Stimulated activated naive CD8-positive, alpha-beta T cell treated with anti-CD3 and anti-CD28 coated beads, Interleukin-15, amount 100 ng/mL, for 72 hours (primary cell): ENCODE measurements around the gene UGT1A10.

Experiments used
- ATAC-seq: fragments of 150-1000 bp; cut with Tn5 transposase; 2 replicates; pipeline ENCODE4 v1.10.0; 2021; ENCODE audit warnings: mild to moderate bottlenecking, moderate library complexity
- DNase-seq, 2 donors: peaks; one replicate each; pipeline ENCODE4 v3.0.0; 2021 to 2022
- H3K27ac Mint-ChIP-seq, 2 donors: one replicate each; pipeline ENCODE4 v1.8.0; 2022; ENCODE audit warnings: mild to moderate bottlenecking in 2 of 2, mixed read lengths in 2 of 2, moderate library complexity in 2 of 2
- H3K27me3 Mint-ChIP-seq: one replicate; pipeline ENCODE4 v1.8.0; 2022; ENCODE audit warnings: mixed read lengths
- H3K4me1 Mint-ChIP-seq: one replicate; pipeline ENCODE4 v1.8.0; 2022; ENCODE audit warnings: mild to moderate bottlenecking, mixed read lengths
- H3K4me3 Mint-ChIP-seq, 2 donors: one replicate each; pipeline ENCODE4 v1.8.0; 2022; ENCODE audit warnings: mild to moderate bottlenecking in 2 of 2, mixed read lengths in 2 of 2, moderate library complexity in 1 of 2
- H3K9me3 Mint-ChIP-seq, 2 donors: one replicate each; pipeline ENCODE4 v1.8.0; 2022; ENCODE audit warnings: mixed read lengths in 2 of 2

The UGT1A10 gene

DNA sequence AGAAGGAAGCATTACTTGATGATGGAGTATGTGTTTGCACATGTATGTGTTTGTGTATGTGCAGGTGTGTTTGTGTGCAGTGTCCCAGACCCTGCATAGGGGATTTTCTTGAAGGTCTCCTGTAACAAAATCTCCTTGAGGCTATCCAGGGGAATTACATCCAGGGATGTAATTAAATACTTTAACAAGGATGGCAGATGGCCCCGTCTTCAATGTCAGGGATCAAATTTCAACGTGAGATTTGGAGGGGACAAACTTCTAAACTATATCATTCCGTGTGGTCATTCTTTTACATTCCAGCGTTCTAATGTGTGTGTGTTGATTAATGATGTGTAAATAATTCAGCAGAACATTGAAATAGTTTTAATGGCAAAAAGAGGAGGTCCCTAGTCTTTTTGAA lies 38.7 kb downstream of the UGT1A10 start:
- DNase-seq (no peak), ATAC-seq (no peak)
- peaks cover 37% of the 10 kb centered on the region for H3K27me3 Mint-ChIP-seq
- no peak overlapping the region for H3K4me3 Mint-ChIP-seq
- H3K27ac Mint-ChIP-seq, result no peak overlapping the region
- H3K4me1 Mint-ChIP-seq, result no peaks in the 10 kb centered on the region
- no peaks in the 10 kb centered on the region for H3K9me3 Mint-ChIP-seq

DNA sequence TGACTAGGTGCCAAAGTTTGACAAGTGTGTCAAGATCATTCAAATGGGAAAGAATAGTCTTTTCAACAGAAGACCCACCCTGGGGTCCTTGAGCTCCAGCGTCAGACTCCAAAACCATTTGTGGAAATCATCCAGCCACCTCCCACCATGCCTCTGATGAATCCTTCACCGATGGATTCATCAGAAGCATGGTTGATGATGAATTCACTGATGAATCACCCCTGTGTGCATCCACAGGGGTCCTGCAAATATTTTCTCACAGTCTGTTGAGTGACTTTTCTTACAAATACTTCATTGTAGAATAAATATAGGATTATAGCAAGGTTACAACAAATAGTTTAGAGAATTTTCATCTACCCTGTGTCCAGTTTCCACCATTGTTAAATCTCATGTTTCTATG lies 39.8 kb downstream of the UGT1A10 start:
- peaks cover 27% of the 10 kb centered on the region for H3K27me3 Mint-ChIP-seq
- no peak overlapping the region for H3K27ac Mint-ChIP-seq
- DNase-seq, result no peak
- no peak overlapping the region for H3K4me3 Mint-ChIP-seq
- no peak for ATAC-seq
- H3K4me1 Mint-ChIP-seq, result no peaks in the 10 kb centered on the region
- H3K9me3 Mint-ChIP-seq, result no peaks in the 10 kb centered on the region

DNA sequence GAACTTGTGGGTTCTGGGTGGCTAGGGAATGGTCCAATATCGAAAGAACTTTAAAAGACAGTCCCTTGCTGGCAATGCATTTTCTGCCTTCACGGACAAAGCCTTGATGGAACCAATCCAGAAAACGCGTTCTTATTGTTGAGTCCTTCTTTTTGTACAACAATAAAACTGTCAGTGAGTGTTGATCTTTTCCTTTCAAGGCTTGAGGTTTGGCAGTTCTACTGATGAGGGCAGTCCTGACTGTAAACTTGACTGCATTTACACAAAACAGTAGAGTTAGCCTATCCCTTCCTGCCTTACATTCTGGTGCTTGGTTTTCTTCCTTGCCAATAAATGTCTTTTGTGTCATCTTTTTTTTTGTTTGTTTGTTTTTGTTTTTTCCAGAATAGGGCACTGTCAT lies 42.9 kb downstream of the UGT1A10 start:
- H3K9me3 Mint-ChIP-seq, result no peaks in the 10 kb centered on the region

DNA sequence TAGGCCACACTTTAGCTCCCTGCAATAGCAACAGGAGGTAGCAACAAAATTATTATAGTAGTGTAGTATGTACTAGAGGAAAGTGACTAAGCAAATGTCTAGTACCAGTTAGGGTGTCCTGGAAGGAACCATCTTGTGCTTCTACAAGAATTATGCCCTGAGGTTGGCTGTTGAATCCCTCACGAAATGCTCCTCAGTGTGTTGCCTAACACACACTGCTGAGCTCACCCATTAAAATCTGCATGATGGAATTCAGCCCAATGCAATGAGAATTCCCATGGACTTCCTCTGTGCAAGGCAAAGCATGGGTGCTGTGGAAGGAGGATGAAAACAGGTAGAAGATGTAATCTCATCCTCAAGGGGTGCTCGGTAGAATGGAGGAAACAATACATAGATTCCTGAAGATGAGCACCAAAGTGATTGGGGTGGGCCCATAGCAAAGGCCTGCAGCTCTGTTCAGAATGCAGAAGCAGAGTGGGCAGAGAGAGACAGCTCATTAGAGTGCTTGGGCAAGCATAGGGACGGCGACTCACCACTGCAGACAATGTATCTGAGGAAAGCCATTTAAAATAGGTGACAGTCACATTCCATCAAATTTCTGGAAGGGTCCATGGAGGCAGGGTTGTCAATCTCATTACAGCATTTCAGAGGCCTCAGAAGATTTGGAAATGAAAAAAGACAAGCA lies 44.3 kb downstream of the UGT1A10 start:
- no peaks in the 10 kb centered on the region for H3K4me1 Mint-ChIP-seq
- no peak overlapping the region for H3K27ac Mint-ChIP-seq
- H3K27me3 Mint-ChIP-seq, result peaks cover 14% of the 10 kb centered on the region
- no peak overlapping the region for H3K4me3 Mint-ChIP-seq
- ATAC-seq (no peak), DNase-seq (no peak)
- no peaks in the 10 kb centered on the region for H3K9me3 Mint-ChIP-seq

More for the DNA sequence above, 42.9 kb downstream of the UGT1A10 start:
- DNase-seq (no peak), ATAC-seq (no peak)
- H3K4me1 Mint-ChIP-seq, result no peaks in the 10 kb centered on the region
- no peak overlapping the region for H3K4me3 Mint-ChIP-seq
- H3K27me3 Mint-ChIP-seq, result peaks cover 14% of the 10 kb centered on the region
- no peak overlapping the region for H3K27ac Mint-ChIP-seq

DNA sequence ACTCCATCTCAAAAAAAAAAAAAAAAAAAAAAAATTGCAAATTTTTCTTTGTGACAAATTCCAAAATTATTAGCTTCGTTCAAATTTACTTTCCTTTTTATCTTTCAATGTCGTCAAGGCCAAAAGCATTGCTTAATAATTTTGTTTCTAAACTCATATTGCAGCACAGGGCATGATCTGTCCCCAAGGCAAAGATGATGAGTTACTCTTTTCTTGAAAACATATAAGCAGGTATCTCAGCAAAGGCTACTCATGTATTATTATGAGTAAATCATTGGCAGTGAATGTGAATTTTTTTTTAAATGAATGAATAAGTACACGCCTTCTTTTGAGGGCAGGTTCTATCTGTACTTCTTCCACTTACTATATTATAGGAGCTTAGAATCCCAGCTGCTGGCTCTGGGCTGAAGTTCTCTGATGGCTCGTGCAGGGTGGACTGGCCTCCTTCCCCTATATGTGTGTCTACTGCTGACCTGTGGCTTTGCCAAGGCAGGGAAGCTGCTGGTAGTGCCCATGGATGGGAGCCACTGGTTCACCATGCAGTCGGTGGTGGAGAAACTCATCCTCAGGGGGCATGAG lies 45.4 kb downstream of the UGT1A10 start, which contains the start of gene UGT1A7:
Gene UGT1A7, plus strand, starts transcription at position 381 of the 579 bp plus-strand sequence. Its CDS starts 37 bp downstream, at position 418.
- H3K27ac Mint-ChIP-seq, result no peak within 1 kb of the TSS
- no peaks in the 10 kb centered on the region for H3K4me1 Mint-ChIP-seq
- H3K27me3 Mint-ChIP-seq, result peaks cover 6% of the 10 kb centered on the region
- ATAC-seq, result no peak
- no peaks in the 10 kb centered on the region for H3K9me3 Mint-ChIP-seq
- H3K4me3 Mint-ChIP-seq, result no peak within 1 kb of the TSS
- no peak for DNase-seq

DNA sequence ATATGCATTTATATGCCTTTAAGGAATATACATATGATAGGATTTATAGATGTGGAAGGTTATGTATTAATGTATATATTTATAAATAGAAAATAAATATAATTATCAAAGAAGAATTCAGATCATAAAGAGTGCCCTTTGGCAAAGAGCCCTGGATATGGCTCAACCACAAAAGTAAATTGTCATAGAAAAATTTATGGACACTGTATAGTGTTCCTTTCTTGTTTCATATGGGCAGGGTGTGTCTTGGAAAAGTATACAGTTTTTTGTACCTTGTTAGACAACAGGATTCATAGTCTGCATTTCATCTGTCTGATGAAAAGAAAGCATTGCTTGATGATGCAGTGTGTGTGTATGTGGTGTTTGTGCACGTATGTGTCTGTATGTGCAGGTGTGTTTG lies 48.4 kb downstream of the UGT1A10 start:
- no peaks in the 10 kb centered on the region for H3K4me1 Mint-ChIP-seq

DNA sequence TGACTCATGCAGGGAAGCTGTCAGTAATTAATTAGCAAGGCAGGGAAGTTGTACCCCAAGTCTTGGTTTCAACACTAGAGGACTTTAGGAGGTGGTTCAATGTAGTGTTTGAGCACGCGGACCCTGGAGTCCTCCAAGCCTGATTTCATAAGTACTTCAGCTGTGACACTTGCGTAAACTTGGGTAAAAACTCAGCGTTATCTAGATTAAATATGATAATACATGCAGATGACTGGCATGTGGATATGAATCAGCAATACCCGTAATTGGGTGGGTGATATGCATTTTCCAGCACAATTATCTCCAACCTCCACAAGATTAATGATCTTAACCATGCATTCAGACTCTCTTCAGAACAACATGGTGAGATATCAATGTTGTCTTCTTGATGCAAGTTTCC lies 50.7 kb downstream of the UGT1A10 start:
- no peak for DNase-seq
- Mint-ChIP-seq H3K4me1 (no peaks in the 10 kb centered on the region), H3K27me3 (no peaks in the 10 kb centered on the region), H3K9me3 (no peaks in the 10 kb centered on the region), H3K4me3 (no peak overlapping the region), H3K27ac (no peak overlapping the region)
- ATAC-seq, result no peak

More for the DNA sequence above, 48.4 kb downstream of the UGT1A10 start:
- ATAC-seq, result no peak
- DNase-seq, result no peak
- Mint-ChIP-seq H3K27ac (no peak overlapping the region), H3K9me3 (no peaks in the 10 kb centered on the region), H3K27me3 (no peaks in the 10 kb centered on the region), H3K4me3 (no peak overlapping the region)

DNA sequence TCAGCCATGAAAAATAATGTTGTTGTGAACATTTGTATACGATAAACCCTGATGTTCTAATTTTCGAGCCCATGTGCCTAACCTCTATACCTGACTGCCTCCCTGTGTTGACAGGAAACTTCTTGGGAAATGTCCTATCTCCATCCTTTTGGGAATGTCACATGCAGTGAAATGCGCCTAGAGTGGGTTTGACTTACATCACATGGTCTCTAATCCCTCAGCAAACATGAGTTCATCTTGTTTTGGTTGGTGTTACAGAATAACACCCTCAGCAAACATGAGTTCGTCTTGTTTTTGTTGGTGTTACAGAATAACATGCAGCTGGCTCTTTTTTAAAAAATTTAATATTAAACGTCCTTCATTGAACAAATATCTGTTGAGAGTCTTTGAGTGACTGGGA lies 52.1 kb downstream of the UGT1A10 start:
- Mint-ChIP-seq H3K4me1 (no peaks in the 10 kb centered on the region), H3K27ac (no peak overlapping the region), H3K4me3 (no peak overlapping the region), H3K27me3 (no peaks in the 10 kb centered on the region), H3K9me3 (no peaks in the 10 kb centered on the region)
- no peak for DNase-seq
- no peak for ATAC-seq

DNA sequence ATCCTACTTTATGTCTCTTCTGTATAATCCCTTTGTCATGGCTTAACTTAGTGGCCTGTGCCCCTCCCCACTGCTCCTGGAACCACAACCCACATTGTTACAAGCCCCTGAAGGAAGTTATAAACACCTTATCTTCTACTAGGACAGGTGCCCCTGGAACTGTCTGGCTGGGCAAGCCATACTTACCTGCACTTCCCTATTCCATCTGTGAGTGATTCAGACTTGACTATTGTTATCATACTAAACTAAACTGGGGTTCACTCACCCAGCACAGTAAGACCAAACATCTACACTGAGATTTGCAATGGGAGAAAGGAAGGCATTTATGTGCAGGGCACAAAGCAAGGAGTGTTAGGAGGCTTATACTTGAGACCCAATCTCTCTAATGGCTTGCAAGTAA lies 52.8 kb downstream of the UGT1A10 start:
- Mint-ChIP-seq H3K4me3 (no peak overlapping the region), H3K27me3 (peaks cover 7% of the 10 kb centered on the region), H3K9me3 (no peaks in the 10 kb centered on the region), H3K27ac (no peak overlapping the region), H3K4me1 (no peaks in the 10 kb centered on the region)
- ATAC-seq, result no peak
- no peak for DNase-seq

DNA sequence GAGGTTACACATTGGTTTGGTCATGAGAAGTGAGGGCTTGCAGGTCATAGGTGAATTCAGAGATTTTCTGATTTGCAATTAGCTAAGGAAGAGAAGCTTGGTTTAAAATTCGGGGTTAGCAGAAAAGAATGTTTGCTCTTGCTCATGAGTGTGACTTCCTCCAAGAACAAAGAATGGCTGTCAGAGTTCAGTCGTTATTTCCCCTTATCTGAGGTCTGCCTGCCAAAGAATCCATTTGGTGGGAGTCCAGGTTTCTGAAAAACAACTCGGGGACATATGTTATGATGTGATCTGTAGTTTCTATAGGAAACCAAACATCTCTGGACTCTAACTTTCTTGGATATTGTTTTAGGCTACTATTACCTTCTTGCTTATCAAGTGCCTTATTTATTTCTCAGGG lies 53.3 kb downstream of the UGT1A10 start:
- Mint-ChIP-seq H3K9me3 (no peaks in the 10 kb centered on the region), H3K4me3 (no peak overlapping the region), H3K4me1 (no peaks in the 10 kb centered on the region), H3K27me3 (peaks cover 7% of the 10 kb centered on the region), H3K27ac (no peak overlapping the region)
- DNase-seq (no peak), ATAC-seq (no peak)

DNA sequence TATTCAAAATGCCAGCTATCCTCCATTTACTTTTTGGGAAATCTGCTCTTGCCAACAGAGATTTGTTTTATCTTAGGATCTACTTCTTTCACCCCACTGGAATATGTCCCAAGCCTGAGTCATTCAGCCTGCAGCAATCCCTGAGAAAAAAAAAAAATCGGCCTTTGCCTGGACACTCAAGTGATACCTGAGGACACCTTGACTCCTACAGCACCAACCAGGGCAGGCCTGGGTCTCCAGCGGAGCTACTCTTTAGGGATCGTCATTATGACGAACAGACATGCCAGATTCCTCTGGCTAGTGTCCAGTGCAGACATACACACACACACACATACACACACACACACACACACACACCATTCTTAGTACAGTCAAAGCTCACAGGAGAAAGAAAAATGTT lies 54.2 kb downstream of the UGT1A10 start:
- no peak overlapping the region for H3K4me3 Mint-ChIP-seq
- peaks cover 7% of the 10 kb centered on the region for H3K27me3 Mint-ChIP-seq
- H3K9me3 Mint-ChIP-seq, result no peaks in the 10 kb centered on the region
- ATAC-seq, result no peak
- no peak overlapping the region for H3K27ac Mint-ChIP-seq
- H3K4me1 Mint-ChIP-seq, result no peaks in the 10 kb centered on the region
- DNase-seq, result no peak

DNA sequence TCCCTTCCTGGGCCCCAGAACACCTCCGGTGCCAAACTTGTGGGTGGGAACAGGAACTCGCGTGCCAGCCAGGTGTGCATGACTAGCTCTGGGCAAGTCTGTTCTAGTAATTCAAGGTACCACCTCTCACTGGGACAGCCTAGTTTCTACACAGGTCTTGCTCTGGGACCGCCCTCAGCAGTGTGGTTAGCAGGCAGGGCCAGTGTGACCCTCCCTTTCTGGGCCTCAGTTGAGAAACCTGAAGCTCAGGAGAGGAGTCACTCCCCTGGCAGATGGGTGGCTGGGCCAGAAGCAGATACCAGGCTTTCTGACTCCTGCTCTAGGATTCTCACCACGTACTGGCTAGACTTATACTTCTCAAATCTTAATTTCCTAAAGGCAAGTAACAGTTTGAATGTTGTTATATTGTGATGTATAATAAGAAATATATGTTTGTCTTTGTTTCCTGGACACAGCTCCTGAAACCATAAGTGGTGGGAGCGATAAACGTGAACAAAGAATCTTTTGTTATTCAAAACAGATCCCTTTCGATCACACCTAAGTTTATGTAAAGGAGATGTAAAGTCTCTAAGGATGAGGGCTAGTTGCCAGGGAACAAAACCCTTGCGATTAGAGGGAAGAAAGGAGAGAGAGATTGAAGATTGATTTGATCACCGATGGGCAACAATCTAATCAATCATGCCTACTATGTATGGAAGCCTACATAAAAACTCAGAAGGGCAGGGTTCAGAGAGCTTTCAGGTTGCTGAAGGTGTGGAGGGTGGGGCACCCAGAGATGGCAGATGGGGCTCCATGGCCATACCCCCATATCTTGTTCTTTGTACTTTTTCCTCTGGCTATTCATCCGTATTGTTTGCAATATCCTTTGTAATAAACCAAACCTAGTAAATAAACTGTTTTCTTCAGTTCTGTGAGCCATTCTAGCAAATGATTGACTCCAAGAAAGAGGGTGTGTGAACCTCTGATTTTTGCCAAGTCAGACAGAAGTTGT lies 55.5 kb downstream of the UGT1A10 start:
- Mint-ChIP-seq H3K27me3 (peaks cover 7% of the 10 kb centered on the region), H3K27ac (no peak overlapping the region), H3K4me3 (no peak overlapping the region)

DNA sequence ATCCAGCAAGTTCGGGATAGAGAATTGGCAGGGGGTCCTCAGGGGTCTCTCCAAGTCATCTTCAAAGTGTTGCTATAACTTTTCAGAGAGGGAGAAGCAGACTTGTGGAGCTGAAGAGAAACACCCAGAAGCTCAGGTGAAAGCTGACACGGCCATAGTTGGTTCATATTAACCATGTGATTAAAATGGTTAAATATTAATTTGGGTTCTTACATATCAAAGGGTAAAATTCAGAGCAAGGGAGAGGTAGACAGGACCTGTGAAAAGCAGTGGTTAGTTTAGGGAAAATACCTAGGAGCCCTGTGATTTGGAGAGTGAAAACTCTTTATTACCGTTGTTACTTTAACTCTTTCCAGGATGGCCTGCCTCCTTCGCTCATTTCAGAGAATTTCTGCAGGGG lies 56.4 kb downstream of the UGT1A10 start, which contains the start of gene UGT1A6:
Gene UGT1A6, plus strand, starts transcription at position 243 of the 400 bp plus-strand sequence. Its CDS starts 115 bp downstream, at position 358.
- H3K4me1 Mint-ChIP-seq, result no peaks in the 10 kb centered on the region

More for the DNA sequence above, 55.5 kb downstream of the UGT1A10 start:
- no peak for ATAC-seq
- no peak for DNase-seq
- Mint-ChIP-seq H3K4me1 (no peaks in the 10 kb centered on the region), H3K9me3 (no peaks in the 10 kb centered on the region)

DNA sequence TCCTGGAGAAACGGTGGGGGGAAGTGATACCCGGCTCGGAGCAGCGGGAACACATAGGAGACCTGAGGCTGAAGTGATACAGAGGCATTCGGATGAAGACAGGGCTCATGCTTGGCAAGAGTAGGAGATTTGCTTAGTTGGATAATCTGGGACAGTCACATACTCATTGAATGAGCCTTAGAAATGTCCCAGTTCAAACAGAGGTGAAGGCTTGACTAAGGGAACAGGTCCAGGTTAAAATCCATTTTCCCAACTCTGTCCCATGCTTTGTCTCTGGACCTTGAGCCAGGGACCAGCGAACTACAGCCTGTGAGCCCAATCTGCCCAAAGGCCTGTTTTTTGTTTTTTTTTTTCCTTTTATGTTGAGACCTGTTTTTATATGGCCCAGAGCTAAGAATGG lies 57.7 kb downstream of the UGT1A10 start:
- no peak overlapping the region for H3K4me3 Mint-ChIP-seq
- no peak overlapping the region for H3K27ac Mint-ChIP-seq
- no peaks in the 10 kb centered on the region for H3K9me3 Mint-ChIP-seq
- no peaks in the 10 kb centered on the region for H3K4me1 Mint-ChIP-seq
- ATAC-seq (no peak), DNase-seq (no peak)
- H3K27me3 Mint-ChIP-seq, result peaks cover 7% of the 10 kb centered on the region

More for the DNA sequence above, 56.4 kb downstream of the UGT1A10 start, which contains the start of gene UGT1A6:
- Mint-ChIP-seq H3K27me3 (peaks cover 7% of the 10 kb centered on the region), H3K9me3 (no peaks in the 10 kb centered on the region), H3K27ac (no peak within 1 kb of the TSS), H3K4me3 (no peak within 1 kb of the TSS)
- ATAC-seq, result no peak
- no peak for DNase-seq

DNA sequence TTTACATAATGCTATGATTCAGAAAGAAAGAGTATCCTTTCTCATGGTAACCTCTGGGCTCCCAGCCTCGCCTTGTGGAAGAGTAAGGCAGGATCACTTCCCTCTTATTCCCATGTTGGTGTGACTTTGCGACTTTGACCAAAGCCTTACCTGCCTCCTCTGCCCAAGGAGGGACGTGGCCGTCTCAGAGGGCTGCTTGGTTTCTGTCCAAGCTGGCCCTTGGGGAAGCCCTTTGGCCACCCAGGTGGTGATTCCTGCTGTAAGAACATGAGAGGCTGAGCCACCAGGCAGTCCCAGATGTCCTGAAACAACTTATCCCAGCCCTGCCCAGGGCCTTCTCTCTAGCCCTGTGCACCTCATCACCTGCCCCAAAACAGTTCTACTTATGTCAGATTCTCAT lies 62.5 kb downstream of the UGT1A10 start:
- Mint-ChIP-seq H3K27ac (no peak overlapping the region), H3K4me1 (no peaks in the 10 kb centered on the region)

More for the DNA sequence above, 62.5 kb downstream of the UGT1A10 start:
- ATAC-seq, result no peak
- Mint-ChIP-seq H3K9me3 (peaks cover 0 to 5% of the 10 kb centered on the region in 2 donors), H3K27me3 (peaks cover 3% of the 10 kb centered on the region), H3K4me3 (no peak overlapping the region)
- DNase-seq, result no peak
